Left ventricle myocardium inferior (tissue), 1 donor: ENCODE measurements around the gene PDCD1LG2. TPM values are rescaled to one million over a fixed set of nuclear protein-coding genes. Genes with fewer than 3 reads are reported as not detected.
"Not testable (repeated sequence)": the region's sequence is repeated elsewhere in the genome, so short reads cannot be mapped to it uniquely, and the experiment has no call there.

Experiments used
- DNase-seq: peaks from one replicate; pipeline ENCODE4 v3.0.0-alpha.2; 2020
- H3K27ac ChIP-seq: fragments of 200-600 bp; replicated peaks from 2 replicates; pipeline ENCODE4 v1.8.0; 2021
- H3K27me3 ChIP-seq: fragments of 200-600 bp; 2 replicates; pipeline ENCODE4 v1.8.0; 2021; ENCODE audit warnings: low read depth
- H3K36me3 ChIP-seq: fragments of 200-600 bp; 2 replicates; pipeline ENCODE4 v1.8.0; 2021
- H3K4me1 ChIP-seq: fragments of 200-600 bp; 2 replicates; pipeline ENCODE4 v1.8.0; 2021
- H3K4me3 ChIP-seq: fragments of 200-600 bp; 2 replicates; pipeline ENCODE4 v1.8.0; 2021; ENCODE audit warnings: mild to moderate bottlenecking, moderate library complexity
- H3K9me3 ChIP-seq: fragments of 200-600 bp; replicated peaks from 2 replicates; pipeline ENCODE4 v1.8.0; 2021
- intact Hi-C: fragments of 100-400 bp; cut with micrococcal nuclease; formaldehyde crosslinking; loops from one replicate; pipeline ENCODE4 v1.11.0; 2022
- long read RNA-seq: library from polyadenylated mRNA; unstranded; transcript quantifications from one replicate; pipeline ENCODE4 v2.0.0, GENCODE V29; 2021
- total RNA-seq: library from RNA; stranded (reverse); fragmentation: NEBNext Ultra II Directional; extraction: Animal tissue kit (Norgen Biotek cat#: 25700); gene quantifications from one replicate; pipeline ENCODE4 v1.2.1, GENCODE V29; 2021
- TF ChIP-seq, protein P1 (sequence below): fragments of 200-600 bp; IDR thresholded peaks from 2 replicates; pipeline ENCODE4 v1.8.0; 2021; ENCODE audit warnings: antibody characterized with exemption, mild to moderate bottlenecking, borderline replicate concordance
- donor health status: DM: no; HTN: yes; CAD: no; lungs with severe emphysema.

Gene PDCD1LG2
- 2.0 TPM for total RNA-seq
- long read RNA-seq = 0 reads

DNA sequence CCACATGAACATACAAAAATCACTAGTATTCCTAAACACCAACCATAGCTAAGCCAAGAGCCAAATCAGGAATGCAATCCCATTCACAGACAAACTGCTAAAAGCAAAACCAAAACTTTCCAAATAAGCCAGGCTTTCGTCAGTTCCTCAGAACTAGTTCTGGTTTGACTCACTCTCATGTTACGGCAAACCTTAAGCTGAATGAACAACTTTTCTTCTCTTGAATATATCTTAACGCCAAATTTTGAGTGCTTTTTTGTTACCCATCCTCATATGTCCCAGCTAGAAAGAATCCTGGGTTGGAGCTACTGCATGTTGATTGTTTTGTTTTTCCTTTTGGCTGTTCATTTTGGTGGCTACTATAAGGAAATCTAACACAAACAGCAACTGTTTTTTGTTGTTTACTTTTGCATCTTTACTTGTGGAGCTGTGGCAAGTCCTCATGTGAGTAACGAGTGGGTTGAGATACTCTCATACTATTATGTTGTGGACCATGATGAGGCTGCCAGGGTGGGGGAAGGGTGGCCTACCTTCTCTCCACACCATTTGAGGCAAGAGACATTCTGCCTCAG lies at the start of gene PDCD1LG2:
PDCD1LG2 (plus strand) TSS at position 172 of the 572 bp plus-strand sequence. CDS start 12,016 bp downstream, outside the sequence.
- H3K9me3 ChIP-seq = no peaks in the 10 kb centered on the region
- H3K36me3 ChIP-seq = no peaks in the 10 kb centered on the region
- TF ChIP-seq, protein P1, sequence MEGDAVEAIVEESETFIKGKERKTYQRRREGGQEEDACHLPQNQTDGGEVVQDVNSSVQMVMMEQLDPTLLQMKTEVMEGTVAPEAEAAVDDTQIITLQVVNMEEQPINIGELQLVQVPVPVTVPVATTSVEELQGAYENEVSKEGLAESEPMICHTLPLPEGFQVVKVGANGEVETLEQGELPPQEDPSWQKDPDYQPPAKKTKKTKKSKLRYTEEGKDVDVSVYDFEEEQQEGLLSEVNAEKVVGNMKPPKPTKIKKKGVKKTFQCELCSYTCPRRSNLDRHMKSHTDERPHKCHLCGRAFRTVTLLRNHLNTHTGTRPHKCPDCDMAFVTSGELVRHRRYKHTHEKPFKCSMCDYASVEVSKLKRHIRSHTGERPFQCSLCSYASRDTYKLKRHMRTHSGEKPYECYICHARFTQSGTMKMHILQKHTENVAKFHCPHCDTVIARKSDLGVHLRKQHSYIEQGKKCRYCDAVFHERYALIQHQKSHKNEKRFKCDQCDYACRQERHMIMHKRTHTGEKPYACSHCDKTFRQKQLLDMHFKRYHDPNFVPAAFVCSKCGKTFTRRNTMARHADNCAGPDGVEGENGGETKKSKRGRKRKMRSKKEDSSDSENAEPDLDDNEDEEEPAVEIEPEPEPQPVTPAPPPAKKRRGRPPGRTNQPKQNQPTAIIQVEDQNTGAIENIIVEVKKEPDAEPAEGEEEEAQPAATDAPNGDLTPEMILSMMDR = no peak
- peaks cover 59% of the 10 kb centered on the region for H3K4me1 ChIP-seq
- peak within 1 kb of the TSS; percentile 57 for H3K4me3 ChIP-seq
- H3K27me3 ChIP-seq = no peaks in the 10 kb centered on the region
- intact Hi-C loops = no loop called here
- no peak for DNase-seq
- peak within 1 kb of the TSS; percentile 83 for H3K27ac ChIP-seq

- DNase-seq, H3K4me1 ChIP-seq, H3K9me3 ChIP-seq, H3K27me3 ChIP-seq, H3K27ac ChIP-seq, H3K4me3 ChIP-seq: not testable (repeated sequence)
- H3K36me3 ChIP-seq = peaks cover 60% of the 10 kb centered on the region
- intact Hi-C loops = loop anchor here (10.0 kb wide), 1 partner anchor 60 kb away; no protein-coding TSS in a partner anchor
These were observed 45.5 kb upstream of the PDCD1LG2 start for GRCh38 chr9:5464831-5465330.

GRCh38 chr9:5466005-5466404 lies 44.3 kb upstream of the PDCD1LG2 start:
- TF ChIP-seq, protein P1 = no peak
- no peaks in the 10 kb centered on the region for H3K4me1 ChIP-seq
- peaks cover 58% of the 10 kb centered on the region for H3K36me3 ChIP-seq
- H3K27me3 ChIP-seq = no peaks in the 10 kb centered on the region
- intact Hi-C loops = loop anchor here (10.0 kb wide), 1 partner anchor 59 kb away; no protein-coding TSS in a partner anchor
- no peaks in the 10 kb centered on the region for H3K9me3 ChIP-seq
- no peak overlapping the region for H3K4me3 ChIP-seq
- no peak for DNase-seq
- H3K27ac ChIP-seq = no peak overlapping the region

- DNase-seq = no peak
- Histone ChIP-seq H3K4me3 (no peak overlapping the region), H3K9me3 (no peaks in the 10 kb centered on the region), H3K27me3 (no peaks in the 10 kb centered on the region), H3K27ac (no peak overlapping the region), H3K36me3 (peaks cover 58% of the 10 kb centered on the region), H3K4me1 (no peaks in the 10 kb centered on the region)
- intact Hi-C loops = loop anchor here (10.0 kb wide), 1 partner anchor 58 kb away; no protein-coding TSS in a partner anchor
- TF ChIP-seq, protein P1 = no peak
These were observed 43.6 kb upstream of the PDCD1LG2 start for GRCh38 chr9:5466766-5467165.

- H3K4me3 ChIP-seq = no peak overlapping the region
- DNase-seq = no peak
- H3K27me3 ChIP-seq = no peaks in the 10 kb centered on the region
- TF ChIP-seq, protein P1 = no peak
- no peak overlapping the region for H3K27ac ChIP-seq
- H3K36me3 ChIP-seq = peaks cover 44% of the 10 kb centered on the region
- no peaks in the 10 kb centered on the region for H3K4me1 ChIP-seq
- intact Hi-C loops = loop anchor here (10.0 kb wide), 1 partner anchor 56 kb away; no protein-coding TSS in a partner anchor
- no peaks in the 10 kb centered on the region for H3K9me3 ChIP-seq
These were observed 41.5 kb upstream of the PDCD1LG2 start for GRCh38 chr9:5468850-5469249.

DNA sequence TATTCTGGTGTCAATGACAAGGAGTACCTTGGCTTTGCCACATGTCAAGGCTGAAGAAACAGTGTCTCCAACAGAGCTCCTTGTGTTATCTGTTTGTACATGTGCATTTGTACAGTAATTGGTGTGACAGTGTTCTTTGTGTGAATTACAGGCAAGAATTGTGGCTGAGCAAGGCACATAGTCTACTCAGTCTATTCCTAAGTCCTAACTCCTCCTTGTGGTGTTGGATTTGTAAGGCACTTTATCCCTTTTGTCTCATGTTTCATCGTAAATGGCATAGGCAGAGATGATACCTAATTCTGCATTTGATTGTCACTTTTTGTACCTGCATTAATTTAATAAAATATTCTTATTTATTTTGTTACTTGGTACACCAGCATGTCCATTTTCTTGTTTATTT lies 40.2 kb upstream of the PDCD1LG2 start:
- H3K4me1 ChIP-seq = no peaks in the 10 kb centered on the region
- no peak for DNase-seq
- no peak overlapping the region for H3K27ac ChIP-seq
- H3K9me3 ChIP-seq = no peaks in the 10 kb centered on the region
- TF ChIP-seq, protein P1 = no peak
- intact Hi-C loops = no loop called here
- peaks cover 31% of the 10 kb centered on the region for H3K36me3 ChIP-seq
- no peaks in the 10 kb centered on the region for H3K27me3 ChIP-seq
- no peak overlapping the region for H3K4me3 ChIP-seq
